Measurements from ENCODE around the gene PLA2G4F. TPM values are rescaled to one million over a fixed set of nuclear protein-coding genes. Genes with fewer than 3 reads are reported as not detected.

Gene PLA2G4F
- total RNA-seq, 1 donor from 2014 or later, result 0.40 TPM

GRCh38 chr15:42193383-42193782, 36.9 kb upstream of the PLA2G4F start:
- no peak for TF ChIP-seq CTCF (conservative IDR thresholded peaks at IDR 0.05; ENCODE audit: low read depth, low read length)
- no peak for DNase-seq (ENCODE audit: low read depth)
- H3K4me3 ChIP-seq (ENCODE audit: low read depth, low read length), result no peak overlapping the region

GRCh38 chr15:42191610-42192346, 35.3 kb upstream of the PLA2G4F start:
- no peak for DNase-seq (ENCODE audit: low read depth)
- no peak overlapping the region for H3K4me3 ChIP-seq (ENCODE audit: low read depth, low read length)
- TF ChIP-seq CTCF (conservative IDR thresholded peaks at IDR 0.05; ENCODE audit: low read depth, low read length), result no peak

GRCh38 chr15:42190370-42190769, 33.9 kb upstream of the PLA2G4F start:
- no peak overlapping the region for H3K4me3 ChIP-seq (ENCODE audit: low read depth, low read length)
- no peak for TF ChIP-seq CTCF (conservative IDR thresholded peaks at IDR 0.05; ENCODE audit: low read depth, low read length)
- DNase-seq (ENCODE audit: low read depth), result no peak

GRCh38 chr15:42185801-42186200, 29.4 kb upstream of the PLA2G4F start:
- no peak for DNase-seq (ENCODE audit: low read depth)
- H3K4me3 ChIP-seq (ENCODE audit: low read depth, low read length), result no peak overlapping the region
- no peak for TF ChIP-seq CTCF (conservative IDR thresholded peaks at IDR 0.05; ENCODE audit: low read depth, low read length)

GRCh38 chr15:42184736-42185135, 28.3 kb upstream of the PLA2G4F start:
- TF ChIP-seq CTCF (conservative IDR thresholded peaks at IDR 0.05; ENCODE audit: low read depth, low read length), result no peak
- no peak for DNase-seq (ENCODE audit: low read depth)
- no peak overlapping the region for H3K4me3 ChIP-seq (ENCODE audit: low read depth, low read length)

- TF ChIP-seq CTCF (conservative IDR thresholded peaks at IDR 0.05; ENCODE audit: low read depth, low read length), result no peak
- H3K4me3 ChIP-seq (ENCODE audit: low read depth, low read length), result no peak overlapping the region
- no peak for DNase-seq (ENCODE audit: low read depth)
Observed at GRCh38 chr15:42184296-42184695, 27.9 kb upstream of the PLA2G4F start.

GRCh38 chr15:42182961-42183360, 26.5 kb upstream of the PLA2G4F start:
- no peak for TF ChIP-seq CTCF (conservative IDR thresholded peaks at IDR 0.05; ENCODE audit: low read depth, low read length)

More at GRCh38 chr15:42182961-42183360, 26.5 kb upstream of the PLA2G4F start:
- no peak overlapping the region for H3K4me3 ChIP-seq (ENCODE audit: low read depth, low read length)
- no peak for DNase-seq (ENCODE audit: low read depth)

Measured in epithelial cell of proximal tubule (primary cell).